HG03460 (cell line): ENCODE data around the gene SSBP1.
A peak's percentile ranks its signal among the peaks of the same experiment; 100 is the strongest.
"Not testable (repeated sequence)": the region's sequence is repeated elsewhere in the genome, so short reads cannot be mapped to it uniquely, and the experiment has no call there.

Experiments
- ATAC-seq: cut with Tn5 transposase; IDR thresholded peaks from one replicate; pipeline ENCODE4 v1.9.1; 2021; ENCODE audit not compliant: unreplicated experiment

Gene SSBP1

DNA sequence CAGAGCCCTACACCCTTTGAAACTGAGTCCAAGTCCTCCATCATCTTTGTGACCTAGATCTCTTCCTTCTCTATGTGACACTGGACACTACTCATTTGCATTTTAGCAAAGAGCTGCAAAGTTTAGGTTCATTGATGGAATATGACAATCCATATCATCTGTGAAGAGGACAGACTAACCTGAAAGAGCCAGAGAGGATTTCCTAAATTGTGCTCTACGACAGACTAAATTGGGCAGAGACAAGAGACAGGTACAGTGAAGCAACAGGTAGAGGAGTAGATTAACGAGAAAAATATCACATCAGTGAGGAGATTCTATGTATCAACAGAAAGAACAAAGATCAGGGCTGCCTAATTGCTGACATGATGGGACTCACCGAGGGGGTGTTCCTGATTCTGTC lies 25.6 kb downstream of the SSBP1 start, which contains the start of gene TAS2R3:
Gene TAS2R3, plus strand, starts transcription at position 301 of the 400 bp plus-strand sequence. Its CDS starts 62 bp downstream, at position 363.
- no peak for ATAC-seq

GRCh38 chr7:141770083-141770583 lies 32.0 kb downstream of the SSBP1 start:
- not testable (repeated sequence) for ATAC-seq

DNA sequence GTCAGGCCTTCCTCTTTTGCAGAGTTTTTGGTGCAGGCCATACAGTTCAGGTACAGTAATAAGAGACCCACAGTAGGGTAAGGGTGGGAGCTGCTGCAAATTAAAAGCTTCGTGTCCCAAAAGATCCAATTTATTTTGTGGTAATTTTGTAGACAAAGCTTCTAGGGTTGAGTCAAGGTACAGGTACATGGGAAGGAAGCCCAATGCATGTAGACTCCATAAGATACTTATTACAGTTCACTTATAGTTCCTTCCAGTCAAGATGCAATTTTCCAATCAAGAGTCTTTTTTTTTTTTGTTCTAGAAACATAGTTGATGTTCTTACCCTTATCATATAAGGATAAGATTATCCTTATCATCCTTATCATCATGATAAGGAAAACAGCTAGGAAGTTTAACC lies 38.2 kb downstream of the SSBP1 start, which contains the start of gene TAS2R4:
Gene TAS2R4, plus strand, starts transcription at position 301 of the 400 bp plus-strand sequence. CDS start 1,815 bp downstream, outside the sequence.
- no peak for ATAC-seq

DNA sequence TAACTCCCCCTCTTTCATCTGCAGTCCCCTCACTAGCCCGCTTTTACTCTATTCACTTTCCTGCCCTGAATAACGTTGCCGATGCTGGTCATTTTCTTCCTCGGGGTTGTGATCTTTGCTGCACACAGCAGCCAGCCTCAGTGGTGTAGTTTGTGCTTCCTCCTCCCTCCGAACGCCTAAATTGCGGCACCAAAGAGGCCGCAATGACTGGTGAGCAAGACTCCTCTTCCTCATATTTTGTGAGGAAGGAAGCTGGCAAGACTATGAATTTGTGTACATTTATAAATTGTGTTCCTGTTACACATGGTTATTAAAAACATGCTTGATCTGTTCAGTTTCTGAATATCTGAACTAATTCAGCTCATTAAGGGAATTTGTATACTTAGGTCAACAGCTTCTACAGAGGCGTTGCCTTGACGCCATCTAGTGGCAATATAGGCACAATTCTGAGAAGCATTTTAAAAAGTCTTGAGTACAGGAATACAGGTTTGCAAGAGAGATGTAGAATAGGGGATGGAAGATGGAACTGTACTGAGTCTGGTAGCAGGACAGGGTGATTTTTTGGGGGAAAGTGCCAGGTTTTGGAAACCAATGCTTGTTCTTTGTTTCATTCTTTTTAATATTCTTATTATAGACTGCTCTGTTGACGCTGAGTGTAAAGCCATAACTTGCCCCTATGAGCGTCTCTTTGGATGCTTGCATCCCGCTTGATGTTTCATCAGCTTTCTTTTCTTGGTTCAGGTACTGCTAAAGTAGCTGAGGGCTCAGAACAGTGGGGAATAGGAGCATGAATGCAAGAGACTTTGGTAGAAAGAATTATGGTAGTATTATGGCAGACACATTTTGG lies 47.8 kb downstream of the SSBP1 start:
- ATAC-seq = peak; percentile 77

- no peak for ATAC-seq
These were observed 50.1 kb downstream of the SSBP1 start for GRCh38 chr7:141788296-141788695.

DNA sequence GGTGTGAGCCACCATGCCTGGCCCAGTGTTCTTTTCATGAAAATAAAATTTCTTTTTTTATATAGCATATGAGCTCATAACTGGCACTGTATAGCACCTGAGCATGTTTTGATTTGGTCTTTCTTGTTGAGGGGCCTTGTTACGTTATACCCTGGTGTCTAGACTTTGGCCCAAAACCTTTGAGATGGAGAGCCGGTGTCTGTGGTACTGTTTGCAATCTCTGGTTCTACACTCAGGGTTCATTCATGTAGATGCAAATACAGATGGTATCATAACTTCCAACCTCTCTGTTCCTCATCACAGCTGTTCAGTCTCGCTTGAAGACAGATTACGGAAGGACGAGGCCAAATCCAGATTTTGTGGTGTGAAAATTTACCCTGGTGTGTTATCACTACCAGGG lies 51.8 kb downstream of the SSBP1 start, which contains the start of gene TAS2R5:
Gene TAS2R5, plus strand, starts transcription at position 301 of the 400 bp plus-strand sequence. CDS start 145 bp downstream, outside the sequence.
- no peak for ATAC-seq

- ATAC-seq = no peak
These were observed 54.4 kb downstream of the SSBP1 start for GRCh38 chr7:141792526-141792925.
